Activated CD4-positive, alpha-beta T cell treated with anti-CD3 and anti-CD28 coated beads, Interleukin-2, amount 50 U/mL, for 16 hours (primary cell): ENCODE measurements around the gene LCMT1.
"Not testable (repeated sequence)": the region's sequence is repeated elsewhere in the genome, so short reads cannot be mapped to it uniquely, and the experiment has no call there.

Experiments used
- DNase-seq: peaks from one replicate; pipeline ENCODE4 v3.0.0-alpha.2; 2020

LCMT1 gene

DNA sequence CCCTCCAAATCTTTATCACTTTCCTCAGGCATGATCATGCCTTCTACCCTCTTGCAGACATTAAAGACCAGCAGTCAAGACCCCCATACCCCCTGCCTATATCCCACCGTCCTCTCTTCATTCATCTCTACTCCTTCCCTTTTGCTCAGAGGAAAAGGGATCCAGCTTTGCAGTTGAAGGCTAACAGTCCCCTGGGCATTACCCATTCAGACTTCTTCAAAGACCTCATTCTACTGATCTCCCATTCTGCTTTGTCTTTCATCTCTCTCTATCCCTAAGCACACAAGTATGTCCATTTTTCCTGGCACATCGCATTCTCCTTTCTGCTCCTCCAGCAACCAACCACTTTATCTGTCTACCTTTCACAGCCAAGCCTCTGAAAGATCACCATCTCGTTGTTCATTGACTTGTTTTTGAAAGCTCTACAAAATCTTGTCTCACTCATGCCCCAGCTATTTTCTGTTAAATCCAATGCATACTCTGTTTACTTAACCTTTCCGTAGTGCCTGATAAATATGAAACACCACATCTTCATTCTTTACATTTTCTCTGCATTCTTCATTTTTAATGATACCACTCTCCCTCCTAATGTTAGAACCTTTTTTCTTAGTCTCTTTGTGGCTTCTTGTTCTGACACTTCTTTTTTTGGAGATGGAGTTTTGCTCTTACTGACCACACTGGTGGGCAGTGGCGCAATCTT is 14.1 kb upstream of the LCMT1 start:
- DNase-seq: no peak

- no peak for DNase-seq
These were observed 11.0 kb upstream of the LCMT1 start for GRCh38 chr16:25100511-25100910.

DNA sequence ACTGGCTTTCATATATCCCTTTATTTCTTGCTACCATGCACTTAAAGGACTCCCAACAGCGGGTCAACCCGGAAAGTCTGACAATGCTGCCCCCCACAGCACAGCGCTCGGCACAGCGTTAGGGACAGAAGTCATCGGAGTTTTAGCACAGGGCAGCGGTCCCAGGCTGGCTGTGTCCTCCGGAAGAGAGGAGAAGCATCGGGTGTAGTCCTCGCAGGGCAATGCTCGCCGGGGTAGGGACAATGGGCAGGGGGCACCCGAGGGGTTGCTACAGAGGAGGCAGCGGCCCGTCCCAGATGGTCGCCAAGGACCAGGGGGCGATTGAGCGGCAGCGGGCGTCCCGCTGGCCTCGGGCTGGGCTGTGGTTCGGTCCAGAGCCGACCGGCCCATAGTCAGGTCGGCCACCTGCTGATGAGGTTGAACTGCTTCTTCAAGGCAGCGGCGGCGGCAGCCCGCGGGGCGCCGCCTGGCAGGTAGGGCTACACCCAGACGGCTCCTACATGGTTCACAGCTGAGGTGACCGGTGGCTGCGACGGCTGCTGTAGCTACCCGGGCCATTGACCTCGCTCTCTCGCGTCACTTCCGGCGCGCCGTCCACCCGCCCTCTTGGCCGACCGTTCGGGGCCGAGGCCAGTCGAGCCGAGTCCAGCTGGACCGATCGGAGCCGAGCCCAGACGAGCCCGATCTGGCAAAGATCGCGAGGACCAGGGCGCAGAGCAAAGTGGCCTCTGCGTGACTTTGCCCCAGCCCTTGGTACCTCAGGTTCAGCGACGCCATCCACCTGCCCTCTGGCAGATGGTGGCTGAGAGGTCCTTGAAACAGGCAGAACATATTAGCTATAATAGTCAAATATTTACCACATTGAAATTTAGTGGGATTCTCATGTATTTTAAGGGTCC is 4.7 kb upstream of the LCMT1 start:
- DNase-seq: peak; percentile 86

DNA sequence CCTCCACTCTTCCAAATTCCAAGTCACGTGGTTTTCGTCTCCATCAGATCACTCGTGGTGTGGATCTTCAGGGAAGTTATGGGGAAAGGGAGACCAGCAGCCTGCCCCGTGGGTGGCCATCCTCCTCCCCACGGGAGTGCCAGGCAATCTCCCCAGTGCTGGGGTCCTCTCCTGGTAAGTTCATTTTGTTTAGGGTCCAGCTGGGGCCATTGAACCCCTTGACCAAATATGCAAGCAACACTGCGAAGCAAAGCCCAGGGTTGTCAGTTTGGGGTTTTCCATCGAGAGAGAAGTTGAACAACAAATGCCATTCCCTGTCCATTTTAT is 4.1 kb upstream of the LCMT1 start:
- no peak for DNase-seq

- peak; percentile 46 for DNase-seq
These were observed 3.5 kb upstream of the LCMT1 start for GRCh38 chr16:25108054-25108453.

DNA sequence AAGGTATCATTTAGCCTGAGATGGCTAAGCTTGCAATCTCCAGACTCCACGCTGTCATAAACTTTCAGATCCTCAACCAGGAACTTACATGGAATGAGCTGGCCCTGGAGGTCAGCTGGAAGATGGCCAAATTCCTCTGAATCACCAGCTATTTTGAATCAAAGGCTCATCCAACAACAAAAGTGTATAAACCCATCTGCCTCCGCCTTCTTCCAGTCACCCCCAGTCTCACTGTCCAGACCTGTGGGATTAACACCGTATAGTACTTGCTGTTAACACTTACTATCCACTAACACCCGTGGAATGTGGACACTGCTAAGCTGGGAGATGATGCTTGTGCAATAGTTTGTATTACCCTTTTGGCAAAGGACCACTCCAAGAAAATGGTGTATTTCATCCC is 1.9 kb upstream of the LCMT1 start:
- DNase-seq: no peak

DNA sequence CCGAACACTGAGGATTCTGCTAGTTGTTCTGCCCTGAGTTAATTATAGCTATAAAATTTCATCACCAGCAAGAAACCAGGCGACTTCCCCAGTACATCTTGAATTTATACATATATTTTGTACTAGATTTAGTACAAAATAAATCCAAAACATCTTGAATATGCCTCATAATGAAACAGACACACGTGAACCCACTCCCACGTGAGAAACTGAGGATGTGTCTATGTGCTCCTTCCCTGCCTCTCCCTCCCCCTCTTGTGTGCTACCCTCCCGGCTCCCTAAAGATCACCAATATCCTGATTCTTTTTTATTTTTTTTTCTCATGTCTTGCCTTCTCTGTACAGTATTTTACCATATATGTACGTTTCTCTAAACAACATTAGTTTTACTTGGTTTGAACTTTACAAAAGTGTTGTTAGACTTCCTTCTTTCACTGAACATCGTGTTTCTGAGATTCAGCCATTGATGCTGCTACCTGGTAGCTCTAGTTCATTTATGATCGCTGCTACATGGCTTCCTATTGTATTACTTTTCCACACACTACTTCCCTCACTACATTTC is 1.1 kb upstream of the LCMT1 start:
- peak; percentile 53 for DNase-seq

- no peak for DNase-seq
These were observed 2.6 kb downstream of the LCMT1 start for GRCh38 chr16:25114121-25114520.

GRCh38 chr16:25118851-25119578 is 7.5 kb downstream of the LCMT1 start:
- DNase-seq: no peak

GRCh38 chr16:25121824-25122600 is 10.5 kb downstream of the LCMT1 start:
- no peak for DNase-seq

- no peak for DNase-seq
These were observed 13.0 kb downstream of the LCMT1 start for GRCh38 chr16:25124503-25124902.

DNA sequence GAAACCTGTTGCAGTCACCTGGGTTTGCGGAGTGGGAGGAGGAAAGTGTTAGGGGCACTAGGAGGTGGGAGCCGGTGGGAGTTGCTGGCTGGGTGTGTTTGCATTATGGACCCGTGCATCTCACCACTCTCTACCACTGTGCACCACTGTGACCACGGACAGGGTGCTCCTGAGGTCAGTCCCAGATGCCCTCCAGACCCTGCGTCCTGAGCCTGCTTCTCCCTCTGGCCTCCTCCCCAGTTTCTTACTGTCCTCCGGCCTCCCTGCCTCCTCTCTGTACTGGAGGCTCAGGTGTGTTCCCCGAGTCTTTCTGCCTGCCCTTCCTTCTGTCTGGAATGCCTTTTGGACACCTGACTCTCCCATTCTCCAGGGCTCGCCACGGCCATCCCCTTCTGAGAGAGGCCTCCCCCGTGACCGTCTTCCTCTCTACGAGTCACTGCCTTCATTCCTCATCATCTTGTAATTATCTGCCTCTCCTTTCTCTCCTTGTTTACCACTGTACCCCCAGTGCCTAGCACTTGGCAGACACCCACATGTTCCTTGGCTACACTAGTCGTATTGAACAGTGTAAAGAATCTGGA is 14.6 kb downstream of the LCMT1 start:
- DNase-seq: not testable (repeated sequence)

DNA sequence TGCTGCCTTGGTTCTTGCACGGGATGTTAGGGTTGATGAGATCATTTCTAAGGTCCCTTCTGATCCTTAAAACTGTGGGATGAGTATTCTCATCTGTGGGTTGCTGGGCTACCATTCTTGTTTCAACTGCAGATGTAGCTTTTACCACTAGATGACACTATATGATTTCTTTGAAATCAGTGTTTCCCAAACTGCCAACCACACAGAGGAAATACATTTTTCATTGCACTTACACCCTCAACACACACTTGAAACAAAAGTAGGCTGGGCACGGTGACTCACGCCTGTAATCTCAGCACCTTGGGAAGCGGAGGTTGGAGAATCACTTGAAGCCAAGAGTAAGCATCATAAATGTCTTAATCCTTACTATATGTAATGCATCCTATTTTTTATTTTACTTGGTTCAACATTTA is 15.3 kb downstream of the LCMT1 start:
- peak; percentile 75 for DNase-seq

DNA sequence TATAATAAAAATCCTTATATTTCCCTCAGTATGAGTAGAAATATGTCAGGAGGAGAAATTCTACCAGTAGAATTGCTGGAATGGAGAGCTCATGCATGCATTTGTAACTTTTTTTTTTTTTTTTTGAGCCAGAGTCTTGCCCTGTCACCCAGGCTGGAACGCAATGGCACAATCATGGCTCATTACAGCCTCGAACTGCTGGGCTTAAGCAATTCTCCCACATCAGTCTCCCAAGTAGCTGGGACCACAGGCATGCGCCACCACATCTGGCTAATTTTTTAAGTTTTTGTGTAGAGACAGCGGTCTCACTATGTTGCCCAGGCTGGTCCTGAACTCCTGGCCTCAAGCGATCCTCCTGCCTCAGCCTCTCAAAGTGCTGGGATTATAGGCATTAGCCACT is 21.2 kb downstream of the LCMT1 start:
- DNase-seq: not testable (repeated sequence)

GRCh38 chr16:25134166-25134700 is 22.7 kb downstream of the LCMT1 start:
- DNase-seq: no peak

- no peak for DNase-seq
These were observed 23.8 kb downstream of the LCMT1 start for GRCh38 chr16:25135254-25135878.

- no peak for DNase-seq
These were observed 26.6 kb downstream of the LCMT1 start for GRCh38 chr16:25138130-25138529.

GRCh38 chr16:25140459-25140858 is 28.9 kb downstream of the LCMT1 start:
- no peak for DNase-seq

- DNase-seq: no peak
These were observed 30.1 kb downstream of the LCMT1 start for GRCh38 chr16:25141648-25142047.

GRCh38 chr16:25143928-25144327 is 32.4 kb downstream of the LCMT1 start:
- DNase-seq: no peak

DNA sequence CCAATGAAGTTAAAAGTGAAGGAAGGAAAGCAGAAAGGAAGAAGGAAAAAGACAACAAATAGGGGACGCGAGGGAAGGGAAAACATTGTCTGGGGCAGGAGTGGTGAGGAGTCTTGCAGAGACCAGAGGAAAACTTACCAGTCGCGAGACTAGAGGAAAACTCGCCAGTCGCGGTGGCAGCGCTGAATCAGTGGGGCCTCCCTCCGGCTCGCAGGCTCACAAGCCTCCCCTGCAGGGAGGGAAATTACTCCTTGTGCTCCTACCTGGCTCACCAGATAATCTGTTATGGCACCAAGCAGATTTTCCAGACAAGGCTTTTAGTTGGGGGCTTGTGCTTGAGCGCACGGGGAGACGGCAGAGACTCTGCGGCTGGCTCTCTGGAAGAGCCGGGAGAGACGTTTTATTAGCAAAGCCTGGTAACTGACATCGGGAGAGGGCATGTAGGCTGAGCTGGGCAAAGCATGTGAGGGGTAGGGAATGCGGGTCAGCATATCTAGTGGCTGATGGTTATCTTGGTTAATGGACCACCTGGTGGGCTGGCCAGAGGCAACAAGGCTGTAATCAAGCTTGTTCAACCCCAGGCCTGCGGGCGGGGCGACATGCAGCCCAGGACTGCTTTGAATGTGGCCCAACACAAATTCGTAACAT is 37.1 kb downstream of the LCMT1 start:
- no peak for DNase-seq
